Measurements from ENCODE around the gene REEP6. TPM values are rescaled to one million over a fixed set of nuclear protein-coding genes. Genes with fewer than 3 reads are reported as not detected.

Gene REEP6
- total and polyA plus RNA-seq, 12 donors = 16.5 to 205 (median 115) TPM

DNA sequence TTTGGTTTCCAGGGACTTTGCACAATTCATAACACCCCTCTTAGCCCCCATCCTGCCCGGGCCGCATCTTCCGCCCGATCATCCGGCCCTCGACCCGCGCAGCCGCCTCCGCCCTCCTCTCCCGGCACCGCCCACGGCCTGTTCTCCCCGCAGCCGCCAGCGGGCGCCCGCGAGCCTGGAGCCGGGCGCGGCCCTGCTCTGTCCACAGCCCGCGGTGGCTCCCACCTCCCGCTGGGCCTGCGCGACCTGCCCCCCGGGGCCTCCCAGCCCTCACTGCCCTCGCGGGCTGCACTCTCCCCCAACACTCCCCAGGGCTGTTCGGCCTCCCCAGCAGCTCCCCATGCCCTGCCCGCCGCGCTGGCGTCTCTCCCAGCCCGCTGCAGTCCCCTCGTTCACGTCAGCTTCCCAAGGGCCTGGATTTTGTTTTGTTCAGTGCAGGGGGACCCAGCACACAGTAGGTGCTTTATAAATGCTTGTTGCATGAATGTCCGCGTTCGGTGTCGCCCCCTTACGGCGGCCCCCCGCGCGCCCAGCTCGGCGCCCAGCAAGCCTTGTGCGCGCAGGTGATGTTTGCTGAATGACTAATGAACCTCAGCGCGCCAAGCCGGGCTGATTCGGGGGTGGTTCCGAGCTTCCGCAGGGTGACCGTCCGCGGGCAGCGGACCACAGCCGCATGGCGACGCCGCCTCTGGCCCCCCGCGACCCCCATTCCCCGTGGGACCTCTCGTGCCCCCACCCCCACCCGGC is 45.6 kb upstream of the REEP6 start:
- Histone ChIP-seq H3K27me3 (peaks cover 42% of the 10 kb centered on the region), H3K27ac (peak overlapping the region in 1 of 5 donors; percentile 38), H3K4me1 (replicated peaks in 1 of 2) (peaks cover 5 to 32% of the 10 kb centered on the region in 2 donors), H3K9me3 (replicated peaks in 1 of 3) (no peaks in the 10 kb centered on the region), H3K4me3 (peak overlapping the region in 1 of 4 donors; percentile 43), H3K36me3 (replicated peaks in 1 of 2) (peaks cover 0 to 24% of the 10 kb centered on the region in 2 donors)
- WGBS, 4 donors = 0 to 2% (median 2%) methylated on average over 1 to 70 of the region's 70 CpGs
- peak in 5 of 7 donors; percentile 59 to 75 (median 64) for DNase-seq
- no peak for TF ChIP-seq POLR2A (IDR thresholded peaks at IDR 0.05)
- TF ChIP-seq CTCF (IDR thresholded peaks at IDR 0.05) = peak; percentile 25 to 94 (median 72)
- intact Hi-C loops (cut with DNase I) = loop anchor here in 1 of 2 donors (10.0 kb wide), 1 partner anchor 131 kb away; no protein-coding TSS in a partner anchor

DNA sequence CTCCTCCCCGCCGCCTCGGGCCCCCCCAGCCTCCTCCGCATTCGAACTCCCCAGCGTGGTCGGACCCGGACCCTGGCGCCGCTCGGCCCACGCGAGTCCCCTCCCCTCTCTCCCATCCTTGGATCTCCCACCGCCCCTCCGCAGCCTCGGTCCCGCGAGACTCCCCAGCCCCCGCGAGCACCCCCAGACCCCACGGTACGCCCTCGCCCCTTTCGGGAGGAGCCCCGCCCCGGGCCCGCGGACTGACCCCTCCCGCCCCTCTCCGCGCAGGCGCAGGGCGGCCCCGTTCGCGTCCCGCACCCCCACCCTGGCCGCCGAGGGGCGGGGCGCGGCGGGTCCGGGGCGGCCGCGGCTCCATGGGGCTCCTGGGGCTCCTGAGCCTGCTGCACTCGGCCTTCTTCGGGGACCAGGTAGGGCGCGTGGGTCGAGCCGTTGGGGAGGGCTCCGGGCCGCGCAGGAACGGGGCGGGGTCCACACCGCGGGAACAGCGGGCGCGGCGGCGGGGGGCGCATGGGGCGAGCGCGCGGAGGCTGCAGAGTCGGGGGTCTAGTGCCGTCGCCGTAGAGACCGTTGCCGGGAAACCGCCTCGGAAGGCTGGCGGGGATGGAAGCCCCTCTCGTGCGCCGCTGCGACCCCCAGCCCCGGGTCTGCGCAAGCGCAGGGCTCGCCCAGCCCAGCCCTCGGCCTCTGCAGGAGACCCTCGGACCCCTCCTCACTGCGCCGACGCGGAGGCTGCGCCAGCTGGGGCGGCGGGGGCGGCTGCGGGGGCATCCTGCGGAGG is 44.9 kb upstream of the REEP6 start:
- peaks cover 48% of the 10 kb centered on the region for H3K27me3 ChIP-seq
- TF ChIP-seq CTCF (IDR thresholded peaks at IDR 0.05) (no peak), POLR2A (IDR thresholded peaks at IDR 0.05) (no peak)
- H3K36me3 ChIP-seq (replicated peaks in 1 of 2) = peaks cover 0 to 17% of the 10 kb centered on the region in 2 donors
- peak overlapping the region in 1 of 5 donors; percentile 22 for H3K27ac ChIP-seq
- intact Hi-C loops (cut with DNase I) = loop anchor here in 1 of 2 donors (10.0 kb wide), 1 partner anchor 131 kb away; no protein-coding TSS in a partner anchor
- DNase-seq = no peak
- H3K4me1 ChIP-seq (replicated peaks in 1 of 2) = peaks cover 5 to 26% of the 10 kb centered on the region in 2 donors
- peak overlapping the region in 1 of 4 donors; percentile 32 for H3K4me3 ChIP-seq
- H3K9me3 ChIP-seq (replicated peaks in 1 of 3) = no peaks in the 10 kb centered on the region
- WGBS, 4 donors = 0 to 2% (median 2%) methylated on average over 3 to 99 of the region's 99 CpGs; no CpG with 5 or more reads in 1 of the 4 donors

DNA sequence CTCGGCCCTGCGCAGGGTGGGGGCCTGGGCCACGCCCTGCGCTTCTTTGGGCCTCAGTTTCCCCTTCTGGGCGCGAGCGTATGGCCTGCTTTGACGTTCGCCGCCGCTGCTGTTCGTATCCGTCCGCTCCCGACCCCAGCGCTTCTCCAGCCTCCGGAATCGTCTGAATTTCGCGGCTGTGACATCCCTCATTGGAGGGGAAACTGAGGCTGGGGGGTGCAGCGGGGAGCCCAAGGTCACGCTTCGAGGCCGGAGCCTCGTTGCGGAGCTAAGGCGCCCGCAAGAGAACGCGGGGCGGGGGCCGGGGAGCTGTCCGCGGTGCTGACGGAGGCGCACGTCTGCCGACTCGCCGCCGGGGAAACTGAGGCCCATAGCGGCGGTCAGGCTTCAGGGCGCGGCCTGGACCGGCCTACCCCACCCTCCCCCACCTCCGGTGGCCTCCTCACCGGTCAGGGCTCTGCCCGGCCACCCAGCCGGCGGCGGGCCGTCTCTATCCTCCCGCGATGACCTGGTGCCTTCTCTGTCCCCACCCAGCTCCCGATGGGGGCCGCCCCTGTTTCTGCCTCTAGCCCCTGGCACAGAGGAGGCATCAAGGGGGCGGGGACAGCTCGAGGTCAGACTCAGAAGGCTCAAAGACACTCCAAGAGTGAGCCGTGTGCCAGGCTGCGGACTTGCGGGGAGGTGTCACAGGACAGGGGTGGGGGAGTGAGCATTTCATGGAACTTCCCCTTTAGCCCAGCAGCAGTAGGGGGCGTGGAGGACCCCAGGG is 44.1 kb upstream of the REEP6 start:
- H3K4me3 ChIP-seq = no peak overlapping the region
- TF ChIP-seq POLR2A (IDR thresholded peaks at IDR 0.05) (no peak), CTCF (IDR thresholded peaks at IDR 0.05) (no peak)
- WGBS, 4 donors = 3 to 6% (median 5%) methylated on average over 6 to 63 of the region's 63 CpGs
- DNase-seq = no peak
- peaks cover 0 to 9% of the 10 kb centered on the region in 2 donors for H3K36me3 ChIP-seq (replicated peaks in 1 of 2)
- intact Hi-C loops (cut with DNase I) = loop anchor here in 1 of 2 donors (10.0 kb wide), 1 partner anchor 132 kb away; no protein-coding TSS in a partner anchor
- no peaks in the 10 kb centered on the region for H3K9me3 ChIP-seq (replicated peaks in 1 of 3)
- H3K27ac ChIP-seq = peak overlapping the region in 1 of 5 donors; percentile 22
- H3K27me3 ChIP-seq = peaks cover 54% of the 10 kb centered on the region
- peaks cover 5 to 26% of the 10 kb centered on the region in 2 donors for H3K4me1 ChIP-seq (replicated peaks in 1 of 2)

All from adrenal gland (tissue), 12 donors.